ENCODE measurements around the gene PIK3C2G. TPM values are rescaled to one million over a fixed set of nuclear protein-coding genes. Genes with fewer than 3 reads are reported as not detected.

The PIK3C2G gene
- total and polyA plus RNA-seq, 4 donors: 0.11 to 4.8 (median 0.74) TPM; not detected in 1

DNA sequence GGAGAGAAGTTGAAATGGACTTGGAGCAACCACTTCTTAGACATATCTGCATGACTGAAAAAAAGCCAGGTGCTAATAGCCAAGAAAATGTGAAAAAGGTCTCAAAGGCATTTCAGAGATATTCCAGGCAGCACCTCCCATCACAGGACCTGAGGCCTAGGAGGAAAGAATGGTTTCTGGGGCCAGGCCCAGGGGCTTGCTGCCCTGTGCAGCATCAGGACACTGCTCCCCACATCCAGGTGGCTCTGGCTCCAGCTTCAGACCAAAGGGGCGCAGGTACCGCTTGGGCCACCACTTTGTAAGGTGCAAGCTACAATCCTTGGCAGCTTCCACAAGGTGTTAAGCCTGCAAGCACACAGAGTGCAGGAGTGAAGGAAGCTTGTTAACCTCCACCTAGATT lies 114.3 kb downstream of the PIK3C2G start:
- H3K27me3 ChIP-seq (ENCODE audit: control insufficient read depth in 3 of 3, insufficient read depth in 3 of 3, low read length in 2 of 3): no peaks in the 10 kb centered on the region
- ATAC-seq (ENCODE audit: insufficient read depth, low FRiP score): no peak
- H3K9me3 ChIP-seq (ENCODE audit: control insufficient read depth in 4 of 4, insufficient read depth in 3 of 4, low read length in 3 of 4): peaks cover 0 to 6% (median 3%) of the 10 kb centered on the region in 4 donors
- H3K9ac ChIP-seq (ENCODE audit: insufficient read depth in 1 of 2, low read length in 2 of 2): no peak overlapping the region
- H3K36me3 ChIP-seq (ENCODE audit: control insufficient read depth in 4 of 4, insufficient read depth in 4 of 4, low read length in 4 of 4): no peaks in the 10 kb centered on the region
- H3K4me3 ChIP-seq: no peak overlapping the region
- peaks cover 0 to 1% (median 0%) of the 10 kb centered on the region in 5 donors for H3K4me1 ChIP-seq (ENCODE audit: control insufficient read depth in 5 of 5, insufficient read depth in 5 of 5, low read length in 5 of 5)
- H3K27ac ChIP-seq (ENCODE audit: low read depth in 1 of 2, low read length in 1 of 2): no peak overlapping the region
- TF ChIP-seq, protein P1, sequence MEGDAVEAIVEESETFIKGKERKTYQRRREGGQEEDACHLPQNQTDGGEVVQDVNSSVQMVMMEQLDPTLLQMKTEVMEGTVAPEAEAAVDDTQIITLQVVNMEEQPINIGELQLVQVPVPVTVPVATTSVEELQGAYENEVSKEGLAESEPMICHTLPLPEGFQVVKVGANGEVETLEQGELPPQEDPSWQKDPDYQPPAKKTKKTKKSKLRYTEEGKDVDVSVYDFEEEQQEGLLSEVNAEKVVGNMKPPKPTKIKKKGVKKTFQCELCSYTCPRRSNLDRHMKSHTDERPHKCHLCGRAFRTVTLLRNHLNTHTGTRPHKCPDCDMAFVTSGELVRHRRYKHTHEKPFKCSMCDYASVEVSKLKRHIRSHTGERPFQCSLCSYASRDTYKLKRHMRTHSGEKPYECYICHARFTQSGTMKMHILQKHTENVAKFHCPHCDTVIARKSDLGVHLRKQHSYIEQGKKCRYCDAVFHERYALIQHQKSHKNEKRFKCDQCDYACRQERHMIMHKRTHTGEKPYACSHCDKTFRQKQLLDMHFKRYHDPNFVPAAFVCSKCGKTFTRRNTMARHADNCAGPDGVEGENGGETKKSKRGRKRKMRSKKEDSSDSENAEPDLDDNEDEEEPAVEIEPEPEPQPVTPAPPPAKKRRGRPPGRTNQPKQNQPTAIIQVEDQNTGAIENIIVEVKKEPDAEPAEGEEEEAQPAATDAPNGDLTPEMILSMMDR (IDR thresholded peaks at IDR 0.05; ENCODE audit: control extremely low read depth, extremely low read depth): no peak
- 83 to 93% methylated on average over 2 of the region's 2 CpGs for WGBS, 2 donors
- DNase-seq: no peak

DNA sequence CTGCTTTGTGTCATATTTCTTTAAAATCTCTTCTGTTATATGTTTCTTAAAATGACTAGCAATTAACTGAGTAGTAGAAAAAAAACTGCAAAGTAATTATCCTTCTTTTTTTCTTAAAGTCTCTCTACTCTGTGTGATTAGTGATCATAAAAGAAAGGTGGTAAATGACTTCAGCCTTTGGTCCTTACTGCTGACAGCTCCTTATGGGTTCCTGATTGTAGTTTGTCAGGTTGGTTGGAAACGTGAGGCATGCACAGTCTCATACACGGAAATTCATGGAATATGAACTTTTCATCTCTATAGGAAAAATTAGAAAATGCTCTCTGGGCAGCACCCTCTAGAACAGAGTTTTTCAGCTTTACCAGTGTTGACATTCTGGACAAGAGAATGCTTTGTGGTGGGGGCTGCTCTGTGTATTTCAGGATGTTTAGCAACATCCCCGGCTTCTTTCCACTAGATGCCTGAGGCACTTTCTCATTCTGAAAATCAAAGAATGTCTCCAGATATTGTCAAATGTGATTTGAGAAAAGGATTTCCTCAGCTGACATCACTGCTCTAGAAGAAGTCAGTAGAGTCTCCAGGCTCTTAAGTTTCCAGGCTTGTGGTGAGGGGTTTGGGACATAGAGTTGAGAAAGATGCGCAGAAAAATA lies 121.0 kb downstream of the PIK3C2G start:
- ATAC-seq (ENCODE audit: insufficient read depth, low FRiP score): no peak
- Histone ChIP-seq H3K27ac (ENCODE audit: low read depth in 1 of 2, low read length in 1 of 2) (no peak overlapping the region), H3K9me3 (ENCODE audit: control insufficient read depth in 4 of 4, insufficient read depth in 3 of 4, low read length in 3 of 4) (no peaks in the 10 kb centered on the region), H3K36me3 (ENCODE audit: control insufficient read depth in 4 of 4, insufficient read depth in 4 of 4, low read length in 4 of 4) (no peaks in the 10 kb centered on the region), H3K9ac (ENCODE audit: insufficient read depth in 1 of 2, low read length in 2 of 2) (no peak overlapping the region), H3K27me3 (ENCODE audit: control insufficient read depth in 3 of 3, insufficient read depth in 3 of 3, low read length in 2 of 3) (no peaks in the 10 kb centered on the region), H3K4me3 (no peak overlapping the region), H3K4me1 (ENCODE audit: control insufficient read depth in 5 of 5, insufficient read depth in 5 of 5, low read length in 5 of 5) (peaks cover 1 to 11% (median 9%) of the 10 kb centered on the region in 5 donors)
- TF ChIP-seq, protein P1 (IDR thresholded peaks at IDR 0.05; ENCODE audit: control extremely low read depth, extremely low read depth): no peak
- 58 to 75% methylated on average over 4 of the region's 4 CpGs for WGBS, 2 donors
- DNase-seq: peak in 2 of 3 donors; percentile 8 to 12

- H3K36me3 ChIP-seq (ENCODE audit: control insufficient read depth in 4 of 4, insufficient read depth in 4 of 4, low read length in 4 of 4): no peaks in the 10 kb centered on the region
- no peaks in the 10 kb centered on the region for H3K27me3 ChIP-seq (ENCODE audit: control insufficient read depth in 3 of 3, insufficient read depth in 3 of 3, low read length in 2 of 3)
- H3K27ac ChIP-seq (ENCODE audit: low read depth in 1 of 2, low read length in 1 of 2): no peak overlapping the region
- TF ChIP-seq, protein P1 (IDR thresholded peaks at IDR 0.05; ENCODE audit: control extremely low read depth, extremely low read depth): no peak
- no peak overlapping the region for H3K9ac ChIP-seq (ENCODE audit: insufficient read depth in 1 of 2, low read length in 2 of 2)
- peaks cover 1 to 11% (median 9%) of the 10 kb centered on the region in 5 donors for H3K4me1 ChIP-seq (ENCODE audit: control insufficient read depth in 5 of 5, insufficient read depth in 5 of 5, low read length in 5 of 5)
- no peak for ATAC-seq (ENCODE audit: insufficient read depth, low FRiP score)
- no peak overlapping the region for H3K4me3 ChIP-seq
- 45 to 70% methylated on average over 4 of the region's 4 CpGs for WGBS, 2 donors
- peak; percentile 76 to 95 (median 95) for DNase-seq
- no peaks in the 10 kb centered on the region for H3K9me3 ChIP-seq (ENCODE audit: control insufficient read depth in 4 of 4, insufficient read depth in 3 of 4, low read length in 3 of 4)
Observed at GRCh38 chr12:18383203-18383602, 121.9 kb downstream of the PIK3C2G start.

All from lung (tissue), 12 donors.